Left ventricle myocardium inferior (tissue), 1 donor: Measurements from ENCODE around the gene ZNF385D. TPM values are rescaled to one million over a fixed set of nuclear protein-coding genes. Genes with fewer than 3 reads are reported as not detected.

Experiments
- DNase-seq: peaks from one replicate; pipeline ENCODE4 v3.0.0-alpha.2; 2020
- H3K27ac ChIP-seq: fragments of 200-600 bp; replicated peaks from 2 replicates; pipeline ENCODE4 v1.8.0; 2021
- H3K27me3 ChIP-seq: fragments of 200-600 bp; 2 replicates; pipeline ENCODE4 v1.8.0; 2021; ENCODE audit warnings: low read depth
- H3K36me3 ChIP-seq: fragments of 200-600 bp; 2 replicates; pipeline ENCODE4 v1.8.0; 2021
- H3K4me1 ChIP-seq: fragments of 200-600 bp; 2 replicates; pipeline ENCODE4 v1.8.0; 2021
- H3K4me3 ChIP-seq: fragments of 200-600 bp; 2 replicates; pipeline ENCODE4 v1.8.0; 2021; ENCODE audit warnings: mild to moderate bottlenecking, moderate library complexity
- H3K9me3 ChIP-seq: fragments of 200-600 bp; replicated peaks from 2 replicates; pipeline ENCODE4 v1.8.0; 2021
- intact Hi-C: fragments of 100-400 bp; cut with micrococcal nuclease; formaldehyde crosslinking; loops from one replicate; pipeline ENCODE4 v1.11.0; 2022
- total RNA-seq: library from RNA; stranded (reverse); fragmentation: NEBNext Ultra II Directional; extraction: Animal tissue kit (Norgen Biotek cat#: 25700); gene quantifications from one replicate; pipeline ENCODE4 v1.2.1, GENCODE V29; 2021
- TF ChIP-seq, protein P1 (sequence below): fragments of 200-600 bp; IDR thresholded peaks from 2 replicates; pipeline ENCODE4 v1.8.0; 2021; ENCODE audit warnings: antibody characterized with exemption, mild to moderate bottlenecking, borderline replicate concordance
- donor health status: DM: no; HTN: yes; CAD: no; lungs with severe emphysema.

ZNF385D gene
- total RNA-seq, 1 donor from 2014 or later, result 2.3 TPM

DNA sequence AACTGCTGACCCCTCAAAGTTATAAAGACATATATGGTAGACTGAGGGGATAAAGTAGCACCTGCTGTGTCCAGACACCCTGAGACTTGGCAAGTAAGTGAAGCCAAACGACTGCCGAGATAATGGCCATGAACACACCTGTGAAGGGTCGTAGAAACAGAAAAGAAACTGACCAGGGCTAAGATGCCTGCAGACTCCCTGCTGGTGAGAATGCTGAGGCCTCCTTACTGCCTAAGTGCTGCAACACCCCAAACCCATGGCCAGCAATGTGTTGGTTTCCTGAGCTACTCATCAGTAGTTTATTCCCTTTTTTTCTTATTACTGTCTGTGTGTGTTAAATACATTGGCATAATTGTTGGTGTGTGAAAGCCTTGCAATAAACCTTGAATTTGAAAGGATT lies 233.8 kb downstream of the ZNF385D start:
- no peaks in the 10 kb centered on the region for H3K4me1 ChIP-seq
- H3K27me3 ChIP-seq, result no peaks in the 10 kb centered on the region
- TF ChIP-seq, protein P1, sequence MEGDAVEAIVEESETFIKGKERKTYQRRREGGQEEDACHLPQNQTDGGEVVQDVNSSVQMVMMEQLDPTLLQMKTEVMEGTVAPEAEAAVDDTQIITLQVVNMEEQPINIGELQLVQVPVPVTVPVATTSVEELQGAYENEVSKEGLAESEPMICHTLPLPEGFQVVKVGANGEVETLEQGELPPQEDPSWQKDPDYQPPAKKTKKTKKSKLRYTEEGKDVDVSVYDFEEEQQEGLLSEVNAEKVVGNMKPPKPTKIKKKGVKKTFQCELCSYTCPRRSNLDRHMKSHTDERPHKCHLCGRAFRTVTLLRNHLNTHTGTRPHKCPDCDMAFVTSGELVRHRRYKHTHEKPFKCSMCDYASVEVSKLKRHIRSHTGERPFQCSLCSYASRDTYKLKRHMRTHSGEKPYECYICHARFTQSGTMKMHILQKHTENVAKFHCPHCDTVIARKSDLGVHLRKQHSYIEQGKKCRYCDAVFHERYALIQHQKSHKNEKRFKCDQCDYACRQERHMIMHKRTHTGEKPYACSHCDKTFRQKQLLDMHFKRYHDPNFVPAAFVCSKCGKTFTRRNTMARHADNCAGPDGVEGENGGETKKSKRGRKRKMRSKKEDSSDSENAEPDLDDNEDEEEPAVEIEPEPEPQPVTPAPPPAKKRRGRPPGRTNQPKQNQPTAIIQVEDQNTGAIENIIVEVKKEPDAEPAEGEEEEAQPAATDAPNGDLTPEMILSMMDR, result no peak
- H3K27ac ChIP-seq, result no peak overlapping the region
- intact Hi-C loops, result no loop called here
- no peak for DNase-seq
- H3K4me3 ChIP-seq, result no peak overlapping the region
- no peaks in the 10 kb centered on the region for H3K36me3 ChIP-seq
- no peaks in the 10 kb centered on the region for H3K9me3 ChIP-seq

DNA sequence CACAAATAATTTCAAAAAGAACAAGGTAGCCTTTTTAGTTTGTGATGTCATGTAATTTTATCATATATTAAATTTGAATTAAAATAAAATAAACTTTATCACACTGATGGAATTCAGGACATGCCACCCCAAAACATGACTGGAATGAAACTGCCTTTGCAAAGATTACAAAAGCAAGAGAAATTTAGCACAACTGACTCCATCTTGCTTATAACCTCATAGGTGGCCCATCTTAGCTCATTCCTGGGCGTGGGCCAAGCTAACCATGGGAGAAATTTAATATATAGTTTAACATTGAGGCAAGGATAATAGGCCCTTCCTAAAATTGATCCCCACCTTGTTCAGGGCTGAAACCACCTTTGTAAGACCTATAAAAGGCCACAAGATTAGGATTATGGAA lies 235.6 kb downstream of the ZNF385D start:
- no peaks in the 10 kb centered on the region for H3K9me3 ChIP-seq

DNA sequence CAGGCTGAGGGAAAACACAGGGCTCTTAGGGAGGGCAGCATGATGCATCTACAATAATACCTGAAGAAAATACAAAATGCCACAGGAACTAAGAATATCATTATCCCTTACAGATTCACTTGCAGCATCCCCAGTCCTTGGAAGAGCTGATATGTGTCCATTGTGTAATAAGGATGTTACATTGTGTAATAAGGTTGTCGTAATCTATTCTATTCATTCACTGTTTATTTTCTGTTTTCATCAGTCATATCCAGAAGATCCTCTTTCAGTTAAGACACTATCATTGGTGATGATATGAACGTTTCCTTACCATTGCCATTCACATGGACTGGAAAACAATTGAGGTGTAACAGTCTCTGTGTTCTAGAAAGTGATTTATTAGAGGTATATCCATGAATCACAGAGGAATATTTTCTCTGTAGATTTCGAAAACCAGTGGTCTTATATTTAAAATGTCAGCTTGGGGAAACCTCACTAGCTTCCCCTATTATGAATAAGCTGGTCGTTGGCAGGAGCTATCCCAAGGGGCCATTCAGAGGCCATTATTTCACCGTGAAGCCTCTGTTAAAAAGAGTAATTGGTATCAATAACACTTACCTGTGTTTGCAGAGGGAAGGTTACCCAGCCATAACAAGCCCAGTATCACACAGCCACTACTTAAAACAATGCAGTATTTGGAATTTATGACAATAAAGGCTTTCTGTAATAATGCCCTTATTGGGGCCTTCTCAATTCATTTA lies 241.1 kb downstream of the ZNF385D start:
- Histone ChIP-seq H3K27ac (no peak overlapping the region), H3K9me3 (no peaks in the 10 kb centered on the region), H3K4me1 (no peaks in the 10 kb centered on the region), H3K36me3 (no peaks in the 10 kb centered on the region), H3K27me3 (no peaks in the 10 kb centered on the region), H3K4me3 (no peak overlapping the region)
- intact Hi-C loops, result no loop called here
- no peak for DNase-seq
- TF ChIP-seq, protein P1, result no peak

More for the DNA sequence above, 235.6 kb downstream of the ZNF385D start:
- H3K36me3 ChIP-seq, result no peaks in the 10 kb centered on the region
- no peak for DNase-seq
- TF ChIP-seq, protein P1, result no peak
- no peak overlapping the region for H3K27ac ChIP-seq
- no peaks in the 10 kb centered on the region for H3K27me3 ChIP-seq
- H3K4me3 ChIP-seq, result no peak overlapping the region
- intact Hi-C loops, result no loop called here
- H3K4me1 ChIP-seq, result no peaks in the 10 kb centered on the region

DNA sequence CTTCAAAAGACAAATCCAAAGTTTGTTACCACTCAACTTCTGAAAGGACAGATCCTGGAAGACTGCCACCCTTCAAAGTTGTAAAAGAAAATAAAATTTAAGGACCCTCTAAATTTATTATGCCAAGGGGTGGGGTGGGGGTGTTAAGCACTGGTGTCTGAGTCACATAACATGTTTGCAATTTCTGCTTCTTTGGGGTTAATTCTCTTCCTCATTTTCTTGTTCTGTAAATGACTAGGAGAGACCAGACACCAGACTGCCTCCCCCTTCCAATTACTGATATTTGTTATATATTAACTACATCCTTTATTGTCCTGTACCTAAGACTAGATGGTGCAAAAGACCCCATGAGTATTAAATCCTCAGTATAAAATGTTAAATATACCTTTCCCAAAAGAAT lies 242.8 kb downstream of the ZNF385D start:
- intact Hi-C loops, result no loop called here
- Histone ChIP-seq H3K36me3 (no peaks in the 10 kb centered on the region), H3K27me3 (no peaks in the 10 kb centered on the region), H3K4me1 (no peaks in the 10 kb centered on the region), H3K27ac (no peak overlapping the region), H3K9me3 (no peaks in the 10 kb centered on the region), H3K4me3 (no peak overlapping the region)
- TF ChIP-seq, protein P1, result no peak
- DNase-seq, result no peak

DNA sequence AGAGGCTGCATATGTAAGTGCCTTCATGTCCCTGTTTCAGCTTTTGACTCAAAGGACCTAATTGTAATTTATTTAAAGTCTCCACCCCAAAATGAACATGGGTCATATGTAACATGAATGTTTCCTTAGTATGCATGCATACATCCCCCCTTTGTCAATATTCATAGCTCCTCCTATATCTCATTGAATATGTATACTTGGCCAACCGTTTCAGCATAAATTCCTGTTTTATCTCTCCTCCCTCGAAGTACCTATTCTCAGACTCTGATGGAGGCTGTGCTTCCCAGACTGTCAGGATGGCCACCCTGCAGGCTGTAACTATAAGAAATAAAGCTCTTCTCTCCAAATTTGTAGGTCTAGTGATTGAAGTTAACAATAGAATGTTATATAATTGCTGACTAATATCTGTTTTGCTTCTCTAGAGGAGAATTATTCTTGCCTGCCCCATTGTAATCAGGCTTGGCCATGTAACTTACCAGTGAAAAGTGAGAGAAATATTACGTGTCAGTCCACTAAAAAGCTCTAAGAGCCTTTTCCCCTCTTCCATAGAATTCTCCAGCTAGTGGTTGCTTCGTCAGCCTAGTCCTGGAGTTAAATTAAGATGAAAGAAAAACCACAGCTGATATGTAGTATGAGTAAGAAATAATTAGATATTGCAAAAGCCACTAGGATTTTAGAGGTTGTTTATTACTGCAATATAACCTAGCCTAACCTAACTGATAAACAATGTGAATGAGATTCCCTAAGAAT lies 245.1 kb downstream of the ZNF385D start:
- intact Hi-C loops, result no loop called here
- no peak for DNase-seq
- H3K27me3 ChIP-seq, result no peaks in the 10 kb centered on the region
- H3K9me3 ChIP-seq, result no peaks in the 10 kb centered on the region
- H3K4me1 ChIP-seq, result no peaks in the 10 kb centered on the region
- no peaks in the 10 kb centered on the region for H3K36me3 ChIP-seq
- TF ChIP-seq, protein P1, result no peak
- H3K27ac ChIP-seq, result no peak overlapping the region
- no peak overlapping the region for H3K4me3 ChIP-seq
